Measurements from ENCODE around the gene SELPLG.
"Not testable (repeated sequence)": the region's sequence is repeated elsewhere in the genome, so short reads cannot be mapped to it uniquely, and the experiment has no call there.

Gene SELPLG

GRCh38 chr12:108634341-108634751 lies 652 bp upstream of the SELPLG start:
- in situ Hi-C loops (cut with MboI; ENCODE audit: low pct_unique_long_range_greater_than_20kb, low sequenced_read_pairs, unreplicated experiment) = no loop called here
- no peak for DNase-seq (ENCODE audit: low spot score)
- TF ChIP-seq CTCF (IDR thresholded peaks at IDR 0.05; ENCODE audit: extremely low read depth, insufficient read depth, missing control alignments) = no peak

- in situ Hi-C loops (cut with MboI; ENCODE audit: low pct_unique_long_range_greater_than_20kb, low sequenced_read_pairs, unreplicated experiment) = no loop called here
- no peak for DNase-seq (ENCODE audit: low spot score)
- no peak for TF ChIP-seq CTCF (IDR thresholded peaks at IDR 0.05; ENCODE audit: extremely low read depth, insufficient read depth, missing control alignments)
These were observed 587 bp downstream of the SELPLG start for GRCh38 chr12:108633081-108633533.

GRCh38 chr12:108631261-108631660 lies 2.4 kb downstream of the SELPLG start:
- in situ Hi-C loops (cut with MboI; ENCODE audit: low pct_unique_long_range_greater_than_20kb, low sequenced_read_pairs, unreplicated experiment) = not testable (repeated sequence)

GRCh38 chr12:108630481-108631207 lies 3.0 kb downstream of the SELPLG start:
- in situ Hi-C loops (cut with MboI; ENCODE audit: low pct_unique_long_range_greater_than_20kb, low sequenced_read_pairs, unreplicated experiment) = no loop called here
- no peak for TF ChIP-seq CTCF (IDR thresholded peaks at IDR 0.05; ENCODE audit: extremely low read depth, insufficient read depth, missing control alignments)
- DNase-seq (ENCODE audit: low spot score) = no peak

More at GRCh38 chr12:108631261-108631660, 2.4 kb downstream of the SELPLG start:
- DNase-seq (ENCODE audit: low spot score) = not testable (repeated sequence)

- in situ Hi-C loops (cut with MboI; ENCODE audit: low pct_unique_long_range_greater_than_20kb, low sequenced_read_pairs, unreplicated experiment) = no loop called here
- no peak for TF ChIP-seq CTCF (IDR thresholded peaks at IDR 0.05; ENCODE audit: extremely low read depth, insufficient read depth, missing control alignments)
- no peak for DNase-seq (ENCODE audit: low spot score)
These were observed 3.7 kb downstream of the SELPLG start for GRCh38 chr12:108629824-108630476.

GRCh38 chr12:108629151-108629550 lies 4.5 kb downstream of the SELPLG start:
- no peak for TF ChIP-seq CTCF (IDR thresholded peaks at IDR 0.05; ENCODE audit: extremely low read depth, insufficient read depth, missing control alignments)
- in situ Hi-C loops (cut with MboI; ENCODE audit: low pct_unique_long_range_greater_than_20kb, low sequenced_read_pairs, unreplicated experiment) = no loop called here
- DNase-seq (ENCODE audit: low spot score) = no peak
